ENCODE data around the gene HSPBP1. TPM values are rescaled to one million over a fixed set of nuclear protein-coding genes. Genes with fewer than 3 reads are reported as not detected.
A peak's percentile ranks its signal among the peaks of the same experiment; 100 is the strongest.

Gene HSPBP1
- total and polyA plus RNA-seq, 2 of the 4 experiments (the other 2 are of a cell fraction) = 21.0 to 43.2 TPM

DNA sequence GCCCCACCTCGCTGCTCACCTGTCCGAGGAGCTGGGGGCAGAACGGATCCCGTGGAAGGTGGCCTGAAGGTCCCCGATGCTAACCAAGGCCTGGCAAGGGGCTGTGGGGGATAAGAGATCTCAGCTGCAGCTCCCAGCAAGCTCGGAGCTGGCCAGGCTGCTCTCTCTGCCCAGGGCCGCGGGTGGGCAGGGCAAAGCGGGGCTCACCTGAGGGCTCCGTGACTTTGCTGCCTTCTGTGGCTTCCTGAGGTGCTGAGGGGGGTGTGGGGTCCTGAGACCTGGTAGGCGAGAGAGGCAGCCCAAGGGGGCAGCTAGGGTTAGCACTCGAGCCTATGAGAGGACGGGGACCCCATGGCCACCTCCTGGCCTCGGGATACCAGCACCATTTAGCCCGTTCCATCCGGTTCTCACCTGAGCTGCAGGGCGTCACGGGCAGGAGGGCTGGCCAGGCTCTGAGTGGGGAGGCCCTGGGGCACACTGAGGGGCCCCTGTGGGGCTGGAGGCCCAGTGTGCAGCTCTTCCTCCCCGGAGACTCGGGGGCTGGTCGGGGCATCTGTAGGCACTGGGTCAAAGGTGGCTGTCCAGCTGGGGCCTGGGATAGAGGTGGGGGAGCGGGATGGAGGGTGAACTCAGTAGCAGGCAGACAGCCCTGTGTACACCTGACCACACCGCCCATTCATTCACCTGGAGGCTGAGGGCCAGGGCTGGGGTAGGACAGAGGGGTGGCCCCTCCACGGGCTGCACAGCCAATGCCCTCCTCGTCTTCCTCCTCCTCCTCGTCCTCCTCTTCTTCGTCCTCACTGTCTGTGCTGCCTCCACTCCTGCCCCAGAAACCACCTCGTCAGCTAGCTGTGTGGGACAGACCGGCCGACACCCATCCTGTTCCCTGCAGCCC lies 48.3 kb downstream of the HSPBP1 start:
- Histone ChIP-seq H3K9ac (ENCODE audit: low read depth, low read length) (no peak overlapping the region), H2AK5ac (ENCODE audit: low read depth, low read length) (no peak overlapping the region), H4K8ac (ENCODE audit: low read depth in 2 of 2, low read length in 2 of 2) (no peak overlapping the region), H2AFZ (replicated peaks; ENCODE audit: low read length, poor library complexity) (no peak overlapping the region), H4K91ac (ENCODE audit: insufficient read depth, low read depth, low read length) (no peak overlapping the region), H4K5ac (ENCODE audit: low read depth, low read length) (no peak overlapping the region), H2AK9ac (replicated peaks; ENCODE audit: low read depth, low read length, poor library complexity) (peak overlapping the region; percentile 42), H3K79me1 (ENCODE audit: low read depth in 1 of 2, low read length in 2 of 2) (peaks cover 6 to 16% of the 10 kb centered on the region in 2 experiments; a peak in 3 of 4 replicates), H3K4me3 (ENCODE audit: insufficient read depth, low read depth, low read length) (no peak overlapping the region), H3K18ac (ENCODE audit: low read depth, low read length) (no peak overlapping the region), H2BK120ac (ENCODE audit: low read depth, low read length) (no peak overlapping the region), H3K9me1 (ENCODE audit: insufficient read depth, low read length) (no peaks in the 10 kb centered on the region), H2BK5ac (ENCODE audit: low read depth, low read length, poor library complexity, severe bottlenecking) (no peak overlapping the region), H3K14ac (replicated peaks; ENCODE audit: low read depth, low read length) (no peak overlapping the region), H3K27me3 (ENCODE audit: control insufficient read depth, insufficient read depth, low read length) (no peaks in the 10 kb centered on the region), H4K20me1 (ENCODE audit: insufficient read depth, low read length) (peaks cover 15% of the 10 kb centered on the region), H3K36me3 (ENCODE audit: control insufficient read depth, insufficient read depth, low read length) (peaks cover 62% of the 10 kb centered on the region), H2BK20ac (ENCODE audit: low read depth, low read length) (no peak overlapping the region), H3K4ac (ENCODE audit: low read depth, low read length) (no peak overlapping the region), H3K4me1 (ENCODE audit: control insufficient read depth, insufficient read depth, low read length) (no peaks in the 10 kb centered on the region), H3K9me3 (ENCODE audit: control insufficient read depth, insufficient read depth, low read length) (no peaks in the 10 kb centered on the region), H3K23ac (ENCODE audit: low read depth, low read length) (no peak overlapping the region), H3K4me2 (ENCODE audit: low read depth, low read length) (no peak overlapping the region), H3K56ac (ENCODE audit: extremely low read depth, insufficient read depth, low read length) (no peak overlapping the region), H2BK15ac (ENCODE audit: low read depth, low read length) (no peak overlapping the region), H3K27ac (ENCODE audit: insufficient read depth, low read length) (no peak overlapping the region)
- ChIA-PET CTCF (no interaction called here), POLR2A (ENCODE audit: unreplicated experiment) (no interaction called here)
- intact Hi-C loops (cut with micrococcal nuclease) (no loop called here), dilution Hi-C loops (cut with HindIII; ENCODE audit: low sequenced_read_pairs, unreplicated experiment) (no loop called here), in situ Hi-C loops (cut with MboI; ENCODE audit: low sequenced_read_pairs) (no loop called here)
- DNase-seq = no peak
- BruUV-seq (replicated peaks) = no TSS peak
- no peak for ATAC-seq (ENCODE audit: low read depth)
- 93% methylated on average over 11 of the region's 30 CpGs; no CpG with 5 or more reads in 1 of the 2 experiments for WGBS, 2 experiments (ENCODE audit: extremely low coverage in 2 of 2, insufficient read length in 1 of 2)
- TF ChIP-seq, protein P1, sequence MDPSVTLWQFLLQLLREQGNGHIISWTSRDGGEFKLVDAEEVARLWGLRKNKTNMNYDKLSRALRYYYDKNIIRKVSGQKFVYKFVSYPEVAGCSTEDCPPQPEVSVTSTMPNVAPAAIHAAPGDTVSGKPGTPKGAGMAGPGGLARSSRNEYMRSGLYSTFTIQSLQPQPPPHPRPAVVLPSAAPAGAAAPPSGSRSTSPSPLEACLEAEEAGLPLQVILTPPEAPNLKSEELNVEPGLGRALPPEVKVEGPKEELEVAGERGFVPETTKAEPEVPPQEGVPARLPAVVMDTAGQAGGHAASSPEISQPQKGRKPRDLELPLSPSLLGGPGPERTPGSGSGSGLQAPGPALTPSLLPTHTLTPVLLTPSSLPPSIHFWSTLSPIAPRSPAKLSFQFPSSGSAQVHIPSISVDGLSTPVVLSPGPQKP (IDR thresholded peaks at IDR 0.05; ENCODE audit: borderline replicate concordance, low read depth, low read length) = no peak
- TF ChIP-seq FOS (IDR thresholded peaks at IDR 0.05; ENCODE audit: low read depth, low read length) (no peak), CHD1 (IDR thresholded peaks at IDR 0.05; ENCODE audit: low read depth, low read length) (no peak), RFX5 (IDR thresholded peaks at IDR 0.05; ENCODE audit: low read depth, low read length) (no peak), NFE2L2 (IDR thresholded peaks at IDR 0.05; ENCODE audit: low read depth, low read length) (no peak), MAZ (IDR thresholded peaks at IDR 0.05; ENCODE audit: borderline replicate concordance, low read depth, low read length) (no peak), BHLHE40 (IDR thresholded peaks at IDR 0.05; ENCODE audit: low read depth, low read length) (no peak)
- TF ChIP-seq, protein P2, sequence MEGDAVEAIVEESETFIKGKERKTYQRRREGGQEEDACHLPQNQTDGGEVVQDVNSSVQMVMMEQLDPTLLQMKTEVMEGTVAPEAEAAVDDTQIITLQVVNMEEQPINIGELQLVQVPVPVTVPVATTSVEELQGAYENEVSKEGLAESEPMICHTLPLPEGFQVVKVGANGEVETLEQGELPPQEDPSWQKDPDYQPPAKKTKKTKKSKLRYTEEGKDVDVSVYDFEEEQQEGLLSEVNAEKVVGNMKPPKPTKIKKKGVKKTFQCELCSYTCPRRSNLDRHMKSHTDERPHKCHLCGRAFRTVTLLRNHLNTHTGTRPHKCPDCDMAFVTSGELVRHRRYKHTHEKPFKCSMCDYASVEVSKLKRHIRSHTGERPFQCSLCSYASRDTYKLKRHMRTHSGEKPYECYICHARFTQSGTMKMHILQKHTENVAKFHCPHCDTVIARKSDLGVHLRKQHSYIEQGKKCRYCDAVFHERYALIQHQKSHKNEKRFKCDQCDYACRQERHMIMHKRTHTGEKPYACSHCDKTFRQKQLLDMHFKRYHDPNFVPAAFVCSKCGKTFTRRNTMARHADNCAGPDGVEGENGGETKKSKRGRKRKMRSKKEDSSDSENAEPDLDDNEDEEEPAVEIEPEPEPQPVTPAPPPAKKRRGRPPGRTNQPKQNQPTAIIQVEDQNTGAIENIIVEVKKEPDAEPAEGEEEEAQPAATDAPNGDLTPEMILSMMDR (conservative IDR thresholded peaks at IDR 0.05; ENCODE audit: low read depth, low read length) = no peak
- TF ChIP-seq, protein P3, sequence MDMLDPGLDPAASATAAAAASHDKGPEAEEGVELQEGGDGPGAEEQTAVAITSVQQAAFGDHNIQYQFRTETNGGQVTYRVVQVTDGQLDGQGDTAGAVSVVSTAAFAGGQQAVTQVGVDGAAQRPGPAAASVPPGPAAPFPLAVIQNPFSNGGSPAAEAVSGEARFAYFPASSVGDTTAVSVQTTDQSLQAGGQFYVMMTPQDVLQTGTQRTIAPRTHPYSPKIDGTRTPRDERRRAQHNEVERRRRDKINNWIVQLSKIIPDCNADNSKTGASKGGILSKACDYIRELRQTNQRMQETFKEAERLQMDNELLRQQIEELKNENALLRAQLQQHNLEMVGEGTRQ (IDR thresholded peaks at IDR 0.05; ENCODE audit: low read depth, low read length) = no peak
